ENCODE measurements around the gene MINDY4. TPM values are rescaled to one million over a fixed set of nuclear protein-coding genes. Genes with fewer than 3 reads are reported as not detected.

The MINDY4 gene
- total RNA-seq, 3 donors from 2014 or later: 4.0 to 9.1 (median 4.7) TPM

DNA sequence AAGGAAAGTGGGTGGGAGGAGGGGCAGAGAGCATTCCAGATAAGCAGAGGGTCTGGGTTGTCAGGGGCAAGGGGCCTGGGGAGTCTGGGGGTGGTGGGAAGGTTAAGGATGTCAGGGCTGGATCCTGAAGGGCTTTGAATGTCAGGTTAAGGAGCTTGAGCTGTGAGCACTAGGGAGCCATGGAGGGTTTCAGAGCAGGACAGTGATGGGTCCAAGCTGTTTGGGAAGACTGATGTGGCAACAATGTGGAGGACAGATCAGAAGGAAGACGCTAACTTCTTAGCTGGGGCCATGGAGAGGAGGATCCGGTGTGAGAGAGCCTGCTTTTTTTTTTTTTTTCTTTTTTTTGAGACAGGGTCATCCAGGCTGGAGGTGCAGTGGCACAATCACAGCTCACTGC lies 126.6 kb downstream of the MINDY4 start:
- no peak for DNase-seq
- Histone ChIP-seq H3K4me3 (no peak overlapping the region), H3K9me3 (no peaks in the 10 kb centered on the region), H3K36me3 (ENCODE audit: low read depth) (no peaks in the 10 kb centered on the region), H3K4me1 (ENCODE audit: low read depth) (peaks cover 5% of the 10 kb centered on the region)
- no peak for ATAC-seq
- intact Hi-C loops (cut with DNase I, micrococcal nuclease): no loop called here
- no peak for TF ChIP-seq CTCF (IDR thresholded peaks at IDR 0.05)

DNA sequence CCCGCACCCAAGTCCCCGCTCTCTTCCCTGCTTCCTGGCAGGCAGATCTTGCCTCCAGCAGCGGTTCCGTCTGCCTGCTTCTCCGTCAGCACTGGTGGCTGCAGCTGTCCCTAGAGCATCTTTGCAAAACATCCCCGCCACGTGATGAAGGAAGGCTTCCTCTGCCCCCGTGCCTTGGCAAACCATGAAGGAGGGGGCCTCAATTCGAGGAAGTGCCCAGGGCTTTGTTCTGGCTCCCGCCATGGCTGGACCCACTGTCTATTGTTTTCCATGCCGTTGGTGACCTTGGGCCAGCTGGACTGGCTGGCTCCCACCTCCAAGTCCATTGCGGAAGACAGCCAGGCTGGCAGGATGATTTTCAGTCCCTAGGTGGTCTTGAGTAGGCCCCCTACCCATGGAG lies 127.2 kb downstream of the MINDY4 start:
- Histone ChIP-seq H3K4me3 (no peak overlapping the region), H3K9me3 (no peaks in the 10 kb centered on the region), H3K36me3 (ENCODE audit: low read depth) (no peaks in the 10 kb centered on the region), H3K4me1 (ENCODE audit: low read depth) (no peaks in the 10 kb centered on the region)
- DNase-seq (peak in 1 of 3 donors; percentile 34), ATAC-seq (no peak)
- TF ChIP-seq CTCF (IDR thresholded peaks at IDR 0.05): no peak
- intact Hi-C loops (cut with DNase I, micrococcal nuclease): no loop called here

GRCh38 chr7:30899066-30899465 lies 127.8 kb downstream of the MINDY4 start:
- intact Hi-C loops (cut with DNase I, micrococcal nuclease): no loop called here
- TF ChIP-seq CTCF (IDR thresholded peaks at IDR 0.05): no peak
- no peaks in the 10 kb centered on the region for H3K9me3 ChIP-seq
- no peak overlapping the region for H3K4me3 ChIP-seq
- no peaks in the 10 kb centered on the region for H3K4me1 ChIP-seq (ENCODE audit: low read depth)
- DNase-seq: no peak
- no peak for ATAC-seq
- no peaks in the 10 kb centered on the region for H3K36me3 ChIP-seq (ENCODE audit: low read depth)

GRCh38 chr7:30899630-30900029 lies 128.4 kb downstream of the MINDY4 start:
- Histone ChIP-seq H3K36me3 (ENCODE audit: low read depth) (no peaks in the 10 kb centered on the region), H3K4me3 (no peak overlapping the region), H3K4me1 (ENCODE audit: low read depth) (no peaks in the 10 kb centered on the region), H3K9me3 (no peaks in the 10 kb centered on the region)
- DNase-seq: peak in 1 of 3 donors; percentile 32
- no peak for ATAC-seq
- intact Hi-C loops (cut with DNase I, micrococcal nuclease): no loop called here
- TF ChIP-seq CTCF (IDR thresholded peaks at IDR 0.05): no peak

GRCh38 chr7:30900053-30900452 lies 128.8 kb downstream of the MINDY4 start:
- DNase-seq (peak in 1 of 3 donors; percentile 19), ATAC-seq (no peak)
- no peak overlapping the region for H3K4me3 ChIP-seq
- TF ChIP-seq CTCF (IDR thresholded peaks at IDR 0.05): no peak
- no peaks in the 10 kb centered on the region for H3K9me3 ChIP-seq
- intact Hi-C loops (cut with DNase I, micrococcal nuclease): no loop called here
- H3K4me1 ChIP-seq (ENCODE audit: low read depth): no peaks in the 10 kb centered on the region
- no peaks in the 10 kb centered on the region for H3K36me3 ChIP-seq (ENCODE audit: low read depth)

DNA sequence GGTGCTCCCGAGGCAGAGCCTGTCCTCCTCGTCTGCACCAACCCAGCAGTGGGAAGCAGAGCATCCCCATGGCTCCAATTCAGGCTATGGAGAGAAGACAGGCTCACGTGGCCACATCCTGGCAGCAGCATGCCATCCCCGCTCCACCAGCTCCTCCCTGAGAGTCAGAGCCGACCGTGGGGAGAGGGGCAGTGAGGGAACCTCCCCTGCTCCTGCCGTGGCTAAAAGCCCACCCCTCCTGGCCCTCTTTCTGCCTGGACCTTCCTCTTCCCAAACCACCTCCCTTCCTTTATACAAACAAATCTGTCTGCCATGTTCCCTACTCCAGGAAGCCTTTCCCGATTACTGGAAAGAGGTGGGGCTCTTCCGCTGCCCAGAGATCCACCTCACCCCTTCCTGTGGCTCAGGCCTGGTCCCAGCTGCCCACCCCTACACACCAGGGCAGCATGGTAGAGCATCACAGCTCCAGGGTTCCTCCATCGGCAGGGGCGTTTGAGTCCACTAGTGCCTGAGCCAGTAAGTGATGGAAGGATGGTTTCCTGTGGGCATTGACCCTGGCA lies 129.7 kb downstream of the MINDY4 start:
- DNase-seq: no peak
- intact Hi-C loops (cut with DNase I, micrococcal nuclease): no loop called here
- Histone ChIP-seq H3K36me3 (ENCODE audit: low read depth) (no peaks in the 10 kb centered on the region), H3K4me1 (ENCODE audit: low read depth) (peaks cover 7% of the 10 kb centered on the region), H3K9me3 (no peaks in the 10 kb centered on the region), H3K4me3 (no peak overlapping the region)
- no peak for TF ChIP-seq CTCF (IDR thresholded peaks at IDR 0.05)
- no peak for ATAC-seq
